Thyroid gland (tissue), 4 donors: ENCODE measurements around the gene CACNA2D3.

Experiments used
- POLR2A ChIP-seq, 2 donors: fragments of 450-650 bp; IDR thresholded peaks; one replicate each; pipeline ENCODE4 v1.6.1; 2017; ENCODE audit warnings: antibody characterized with exemption in 2 of 2, mild to moderate bottlenecking in 2 of 2, moderate library complexity in 1 of 2
- TF ChIP-seq, protein P1 (sequence below), 6 experiments: fragments of 200-600 bp in 3 of 6; fragments of 450-650 bp in 3 of 6; sonication (generic) in 3 of 6; IDR thresholded peaks; one replicate each; pipeline ENCODE4 v1.5.1; 2016 to 2019; ENCODE audit warnings: antibody characterized with exemption in 6 of 6, mild to moderate bottlenecking in 2 of 6, inconsistent platforms in 1 of 6, moderate library complexity in 1 of 6

GRCh38 chr3:54783611-54784010 lies 661.3 kb downstream of the CACNA2D3 start:
- TF ChIP-seq, protein P1, sequence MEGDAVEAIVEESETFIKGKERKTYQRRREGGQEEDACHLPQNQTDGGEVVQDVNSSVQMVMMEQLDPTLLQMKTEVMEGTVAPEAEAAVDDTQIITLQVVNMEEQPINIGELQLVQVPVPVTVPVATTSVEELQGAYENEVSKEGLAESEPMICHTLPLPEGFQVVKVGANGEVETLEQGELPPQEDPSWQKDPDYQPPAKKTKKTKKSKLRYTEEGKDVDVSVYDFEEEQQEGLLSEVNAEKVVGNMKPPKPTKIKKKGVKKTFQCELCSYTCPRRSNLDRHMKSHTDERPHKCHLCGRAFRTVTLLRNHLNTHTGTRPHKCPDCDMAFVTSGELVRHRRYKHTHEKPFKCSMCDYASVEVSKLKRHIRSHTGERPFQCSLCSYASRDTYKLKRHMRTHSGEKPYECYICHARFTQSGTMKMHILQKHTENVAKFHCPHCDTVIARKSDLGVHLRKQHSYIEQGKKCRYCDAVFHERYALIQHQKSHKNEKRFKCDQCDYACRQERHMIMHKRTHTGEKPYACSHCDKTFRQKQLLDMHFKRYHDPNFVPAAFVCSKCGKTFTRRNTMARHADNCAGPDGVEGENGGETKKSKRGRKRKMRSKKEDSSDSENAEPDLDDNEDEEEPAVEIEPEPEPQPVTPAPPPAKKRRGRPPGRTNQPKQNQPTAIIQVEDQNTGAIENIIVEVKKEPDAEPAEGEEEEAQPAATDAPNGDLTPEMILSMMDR (IDR thresholded peaks at IDR 0.05), result no peak
- no peak for TF ChIP-seq POLR2A (IDR thresholded peaks at IDR 0.05)
